Neutrophil (primary cell): ENCODE results near the gene PGLYRP3.

Experiments
- H3K27ac ChIP-seq: fragments of 200-600 bp; sonication (generic); 2 replicates; pipeline ENCODE4 v1.5.1; 2016; ENCODE audit warnings: mild to moderate bottlenecking, moderate library complexity
- H3K27me3 ChIP-seq: fragments of 200-600 bp; sonication (generic); 2 replicates; pipeline ENCODE4 v1.6.0; 2016; ENCODE audit warnings: mild to moderate bottlenecking
- H3K36me3 ChIP-seq: fragments of 200-600 bp; sonication (generic); 2 replicates; pipeline ENCODE4 v1.5.1; 2017
- H3K4me1 ChIP-seq, 2 experiments: fragments of 200-600 bp in 1 of 2; sonication (generic) in 1 of 2; 1 replicate in 1 of 2; 2 replicates in 1 of 2; pipeline versions ENCODE4 v1.5.1 to v1.6.1; 2013 to 2016; ENCODE audit warnings: low read depth in 1 of 2, low read length in 1 of 2, mild to moderate bottlenecking in 1 of 2, moderate library complexity in 1 of 2; ENCODE audit not compliant: control insufficient read depth in 1 of 2, insufficient read depth in 1 of 2
- H3K4me3 ChIP-seq, 2 experiments: fragments of 200-600 bp in 1 of 2; sonication (generic) in 1 of 2; 1 replicate in 1 of 2; 2 replicates in 1 of 2; pipeline ENCODE4 v1.5.1; 2013 to 2016; ENCODE audit warnings: low read depth in 1 of 2, low read length in 1 of 2, mild to moderate bottlenecking in 1 of 2, moderate library complexity in 1 of 2
- H3K9me3 ChIP-seq: fragments of 200-600 bp; sonication (generic); 2 replicates; pipeline ENCODE4 v1.5.1; 2016
- CTCF ChIP-seq: fragments of 200-600 bp; sonication (generic); IDR thresholded peaks from 2 replicates; pipeline ENCODE4 v1.5.1; 2016; ENCODE audit warnings: antibody characterized with exemption

PGLYRP3 gene

GRCh38 chr1:153310526-153310925, 2.2 kb downstream of the PGLYRP3 start:
- H3K27me3 ChIP-seq = peaks cover 6% of the 10 kb centered on the region
- no peak overlapping the region for H3K27ac ChIP-seq
- no peaks in the 10 kb centered on the region for H3K4me1 ChIP-seq
- H3K36me3 ChIP-seq = no peaks in the 10 kb centered on the region
- no peak overlapping the region for H3K4me3 ChIP-seq
- no peaks in the 10 kb centered on the region for H3K9me3 ChIP-seq
- no peak for TF ChIP-seq CTCF

- Histone ChIP-seq H3K4me3 (no peak overlapping the region), H3K36me3 (no peaks in the 10 kb centered on the region), H3K4me1 (no peaks in the 10 kb centered on the region), H3K27ac (no peak overlapping the region), H3K9me3 (no peaks in the 10 kb centered on the region), H3K27me3 (peaks cover 10% of the 10 kb centered on the region)
- no peak for TF ChIP-seq CTCF
Observed at GRCh38 chr1:153309441-153309840, 3.3 kb downstream of the PGLYRP3 start.

GRCh38 chr1:153308540-153308939, 4.2 kb downstream of the PGLYRP3 start:
- no peaks in the 10 kb centered on the region for H3K36me3 ChIP-seq
- no peak overlapping the region for H3K27ac ChIP-seq
- no peak overlapping the region for H3K4me3 ChIP-seq
- peaks cover 19% of the 10 kb centered on the region for H3K27me3 ChIP-seq
- no peaks in the 10 kb centered on the region for H3K9me3 ChIP-seq
- no peak for TF ChIP-seq CTCF
- no peaks in the 10 kb centered on the region for H3K4me1 ChIP-seq

- Histone ChIP-seq H3K4me3 (no peak overlapping the region), H3K9me3 (no peaks in the 10 kb centered on the region), H3K27me3 (peaks cover 18% of the 10 kb centered on the region), H3K4me1 (no peaks in the 10 kb centered on the region), H3K27ac (no peak overlapping the region), H3K36me3 (no peaks in the 10 kb centered on the region)
- TF ChIP-seq CTCF = no peak
Observed at GRCh38 chr1:153307221-153307600, 5.5 kb downstream of the PGLYRP3 start.

- no peak overlapping the region for H3K4me3 ChIP-seq
- no peaks in the 10 kb centered on the region for H3K36me3 ChIP-seq
- H3K27ac ChIP-seq = no peak overlapping the region
- no peaks in the 10 kb centered on the region for H3K9me3 ChIP-seq
- H3K4me1 ChIP-seq = no peaks in the 10 kb centered on the region
- peaks cover 18% of the 10 kb centered on the region for H3K27me3 ChIP-seq
- no peak for TF ChIP-seq CTCF
Observed at GRCh38 chr1:153306303-153307220, 6.2 kb downstream of the PGLYRP3 start.
